Measurements from ENCODE around the gene PTPN4. TPM values are rescaled to one million over a fixed set of nuclear protein-coding genes. Genes with fewer than 3 reads are reported as not detected.

Gene PTPN4
- total RNA-seq, 1 experiment from 2014 or later = 46.8 TPM

DNA sequence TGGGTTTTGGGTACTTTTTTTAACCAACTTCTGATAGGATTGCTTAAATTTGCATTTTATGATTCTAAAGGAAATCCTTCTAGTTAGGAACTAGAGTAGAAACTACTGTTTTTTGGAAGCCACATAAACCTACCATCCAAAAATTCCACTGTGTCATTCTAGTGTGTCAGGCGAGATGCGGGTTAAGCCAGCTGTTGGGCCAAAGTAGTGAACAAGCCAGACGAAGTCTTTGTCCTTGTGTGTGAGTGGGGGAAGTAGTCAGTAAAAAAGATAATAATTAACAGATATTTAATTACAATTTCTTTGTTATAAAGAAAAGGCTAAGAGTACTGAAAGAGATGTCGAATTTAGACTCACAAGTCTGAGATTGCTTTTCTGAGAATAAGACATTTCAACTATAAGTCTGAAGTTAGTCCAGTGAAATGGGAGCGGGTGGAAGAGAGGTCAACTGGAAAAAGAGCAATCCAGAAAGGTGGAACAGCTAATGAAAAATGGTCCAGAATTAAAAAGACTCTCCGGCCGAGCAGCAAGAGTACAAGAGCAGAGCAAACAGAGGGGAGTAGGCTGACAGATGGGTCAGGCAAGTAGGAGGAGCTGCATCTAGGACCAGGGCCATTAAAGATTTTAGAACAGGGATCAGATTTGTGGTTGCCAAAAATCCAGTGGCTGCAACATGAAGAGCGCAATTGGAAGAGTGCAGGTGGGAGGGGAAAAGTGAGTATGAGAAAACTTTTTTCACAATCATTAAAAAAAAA is 254.7 kb downstream of the PTPN4 start:
- H3K36me3 Mint-ChIP-seq (ENCODE audit: insufficient read depth, unreplicated experiment) = peaks cover 31% of the 10 kb centered on the region
- H3K27ac Mint-ChIP-seq (ENCODE audit: unreplicated experiment) = peak overlapping the region; percentile 81

GRCh38 chr2:120016800-120017199 is 257.1 kb downstream of the PTPN4 start:
- intact Hi-C loops (cut with micrococcal nuclease; ENCODE audit: unreplicated experiment) = loop anchor here (10.0 kb wide), 1 partner anchor 262 kb away; the partner anchor contains the start of gene PTPN4
- no peaks in the 10 kb centered on the region for H3K27me3 Mint-ChIP-seq (ENCODE audit: insufficient read depth, unreplicated experiment)
- POLR2A ChIA-PET = no interaction called here

More for the DNA sequence above, 254.7 kb downstream of the PTPN4 start:
- H3K36me3 ChIP-seq (ENCODE audit: control insufficient read depth, insufficient read depth, low read length) = no peaks in the 10 kb centered on the region; the same call in 1 of the 2 replicates
- H3K4me3 ChIP-seq (ENCODE audit: low read depth, low read length) = peak overlapping the region; percentile 62
- no peaks in the 10 kb centered on the region for H3K27me3 ChIP-seq (replicated peaks; ENCODE audit: control insufficient read depth, insufficient read depth, low read length)
- peaks cover 13% of the 10 kb centered on the region for H3K4me1 ChIP-seq
- intact Hi-C loops (cut with micrococcal nuclease; ENCODE audit: unreplicated experiment) = loop anchor here (10.0 kb wide), 1 partner anchor 260 kb away; the partner anchor contains the start of gene PTPN4
- BruUV-seq (replicated peaks) = no TSS peak
- H3K4me3 Mint-ChIP-seq (ENCODE audit: unreplicated experiment) = peak overlapping the region; percentile 74
- H3K27me3 Mint-ChIP-seq (ENCODE audit: insufficient read depth, unreplicated experiment) = no peaks in the 10 kb centered on the region
- CTCF ChIA-PET = interaction anchor here (0.6 to 1.2 kb wide), 2 partner anchors 161 kb away, joined by 3 to 5 read pairs; no protein-coding TSS in a partner anchor
- no peak for TF ChIP-seq CTCF (IDR thresholded peaks at IDR 0.05; ENCODE audit: insufficient read depth in 1 of 2, low read depth in 1 of 2, low read length in 1 of 2, severe bottlenecking in 1 of 2, unreplicated experiment in 1 of 2)
- H3K9me3 Mint-ChIP-seq (ENCODE audit: unreplicated experiment) = no peaks in the 10 kb centered on the region
- POLR2A ChIA-PET = interaction anchor here (0.5 kb wide), 1 partner anchor 106 kb away, joined by 4 read pairs; no protein-coding TSS in a partner anchor
- H3K9me3 ChIP-seq = no peaks in the 10 kb centered on the region
- no peak for DNase-seq
- H3K4me1 Mint-ChIP-seq (ENCODE audit: low read depth, unreplicated experiment) = peaks cover 30% of the 10 kb centered on the region

DNA sequence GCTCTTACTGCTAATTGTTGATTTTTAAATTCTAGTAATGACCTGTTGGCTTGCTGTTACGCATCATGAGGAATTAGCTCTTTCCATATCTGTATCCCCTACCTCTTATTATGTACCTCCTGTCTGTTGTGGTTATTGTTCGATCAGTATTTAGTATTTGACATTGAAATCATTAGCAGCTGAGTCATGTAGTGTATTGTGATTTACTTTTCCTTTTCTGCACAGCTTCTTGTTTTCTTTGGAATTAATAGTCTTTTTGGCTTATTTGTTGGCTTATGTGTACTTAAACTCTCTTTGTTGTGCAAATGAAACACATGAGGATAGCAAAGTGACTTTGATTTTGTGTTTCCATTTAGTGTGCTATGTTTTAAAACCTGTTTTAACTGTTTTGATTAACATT is 257.5 kb downstream of the PTPN4 start:
- DNase-seq = no peak
- H3K27me3 ChIP-seq (replicated peaks; ENCODE audit: control insufficient read depth, insufficient read depth, low read length) = no peaks in the 10 kb centered on the region
- H3K4me3 ChIP-seq (ENCODE audit: low read depth, low read length) = no peak overlapping the region
- no peak for TF ChIP-seq CTCF (IDR thresholded peaks at IDR 0.05; ENCODE audit: insufficient read depth in 1 of 2, low read depth in 1 of 2, low read length in 1 of 2, severe bottlenecking in 1 of 2, unreplicated experiment in 1 of 2)
- ChIA-PET CTCF (no interaction called here), POLR2A (no interaction called here)
- H3K4me1 ChIP-seq = peaks cover 17% of the 10 kb centered on the region
- Mint-ChIP-seq H3K4me3 (ENCODE audit: unreplicated experiment) (peak overlapping the region; percentile 1), H3K4me1 (ENCODE audit: low read depth, unreplicated experiment) (peaks cover 41% of the 10 kb centered on the region), H3K9me3 (ENCODE audit: unreplicated experiment) (no peaks in the 10 kb centered on the region), H3K27me3 (ENCODE audit: insufficient read depth, unreplicated experiment) (no peaks in the 10 kb centered on the region), H3K27ac (ENCODE audit: unreplicated experiment) (no peak overlapping the region), H3K36me3 (ENCODE audit: insufficient read depth, unreplicated experiment) (peaks cover 51% of the 10 kb centered on the region)
- H3K36me3 ChIP-seq (ENCODE audit: control insufficient read depth, insufficient read depth, low read length) = no peaks in the 10 kb centered on the region; the same call in 1 of the 2 replicates
- no TSS peak for BruUV-seq (replicated peaks)
- intact Hi-C loops (cut with micrococcal nuclease; ENCODE audit: unreplicated experiment) = loop anchor here (10.0 kb wide), 1 partner anchor 262 kb away; the partner anchor contains the start of gene PTPN4
- no peaks in the 10 kb centered on the region for H3K9me3 ChIP-seq

More at GRCh38 chr2:120016800-120017199, 257.1 kb downstream of the PTPN4 start:
- no peak overlapping the region for H3K4me3 ChIP-seq (ENCODE audit: low read depth, low read length)
- Mint-ChIP-seq H3K9me3 (ENCODE audit: unreplicated experiment) (no peaks in the 10 kb centered on the region), H3K27ac (ENCODE audit: unreplicated experiment) (no peak overlapping the region), H3K4me3 (ENCODE audit: unreplicated experiment) (no peak overlapping the region), H3K4me1 (ENCODE audit: low read depth, unreplicated experiment) (peaks cover 41% of the 10 kb centered on the region), H3K36me3 (ENCODE audit: insufficient read depth, unreplicated experiment) (peaks cover 50% of the 10 kb centered on the region)
- CTCF ChIA-PET = no interaction called here
- no peaks in the 10 kb centered on the region for H3K9me3 ChIP-seq
- H3K27me3 ChIP-seq (replicated peaks; ENCODE audit: control insufficient read depth, insufficient read depth, low read length) = no peaks in the 10 kb centered on the region
- no TSS peak for BruUV-seq (replicated peaks)
- no peak for TF ChIP-seq CTCF (IDR thresholded peaks at IDR 0.05; ENCODE audit: insufficient read depth in 1 of 2, low read depth in 1 of 2, low read length in 1 of 2, severe bottlenecking in 1 of 2, unreplicated experiment in 1 of 2)
- peaks cover 17% of the 10 kb centered on the region for H3K4me1 ChIP-seq
- no peak for DNase-seq
- H3K36me3 ChIP-seq (ENCODE audit: control insufficient read depth, insufficient read depth, low read length) = no peaks in the 10 kb centered on the region; the same call in 1 of the 2 replicates

All from Caco-2 (cell line).